CD4-positive, alpha-beta T cell treated with Interleukin-6 at 100 ng/mL for 8 hours (primary cell): ENCODE results near the gene SINHCAF.
"Not testable (repeated sequence)": the region's sequence is repeated elsewhere in the genome, so short reads cannot be mapped to it uniquely, and the experiment has no call there.

Experiments used
- DNase-seq: peaks from one replicate; pipeline ENCODE4 v3.0.0-alpha.2; 2020; ENCODE audit warnings: mixed read lengths, low spot score

SINHCAF gene

GRCh38 chr12:31308116-31308515 is 17.8 kb downstream of the SINHCAF start:
- no peak for DNase-seq

GRCh38 chr12:31306866-31307265 is 19.1 kb downstream of the SINHCAF start:
- DNase-seq, result no peak

- no peak for DNase-seq
Observed at GRCh38 chr12:31303466-31303865, 22.5 kb downstream of the SINHCAF start.

- no peak for DNase-seq
Observed at GRCh38 chr12:31301311-31301710, 24.6 kb downstream of the SINHCAF start.

GRCh38 chr12:31300783-31301182 is 25.2 kb downstream of the SINHCAF start:
- DNase-seq, result no peak

- no peak for DNase-seq
Observed at GRCh38 chr12:31300341-31300740, 25.6 kb downstream of the SINHCAF start.

GRCh38 chr12:31298922-31299321 is 27.0 kb downstream of the SINHCAF start:
- DNase-seq, result no peak

GRCh38 chr12:31298515-31298910 is 27.4 kb downstream of the SINHCAF start:
- no peak for DNase-seq

GRCh38 chr12:31297572-31298514 is 28.1 kb downstream of the SINHCAF start:
- no peak for DNase-seq

GRCh38 chr12:31289441-31289840 is 36.5 kb downstream of the SINHCAF start:
- DNase-seq, result no peak

GRCh38 chr12:31288381-31288780 is 37.6 kb downstream of the SINHCAF start:
- no peak for DNase-seq

- no peak for DNase-seq
Observed at GRCh38 chr12:31280183-31280582, 45.8 kb downstream of the SINHCAF start.

- DNase-seq, result no peak
Observed at GRCh38 chr12:31279390-31279924, 46.5 kb downstream of the SINHCAF start.

GRCh38 chr12:31278832-31279231 is 47.1 kb downstream of the SINHCAF start:
- no peak for DNase-seq

- DNase-seq, result no peak
Observed at GRCh38 chr12:31278424-31278823, 47.5 kb downstream of the SINHCAF start.

- DNase-seq, result no peak
Observed at GRCh38 chr12:31277081-31277480, 48.9 kb downstream of the SINHCAF start.

- no peak for DNase-seq
Observed at GRCh38 chr12:31275491-31275890, 50.5 kb downstream of the SINHCAF start.

GRCh38 chr12:31274520-31275300 is 51.2 kb downstream of the SINHCAF start:
- no peak for DNase-seq

GRCh38 chr12:31273794-31274193 is 52.2 kb downstream of the SINHCAF start:
- not testable (repeated sequence) for DNase-seq

GRCh38 chr12:31272607-31273225 is 53.2 kb downstream of the SINHCAF start:
- no peak for DNase-seq

GRCh38 chr12:31267966-31268365 is 58.0 kb downstream of the SINHCAF start:
- no peak for DNase-seq

- no peak for DNase-seq
Observed at GRCh38 chr12:31265722-31266121, 60.2 kb downstream of the SINHCAF start.
